Coronary artery (tissue), 2 donors: Measurements from ENCODE around the gene C2orf81.

Source experiments
- DNase-seq: peaks from one replicate; pipeline ENCODE4 v3.0.0-alpha.2; 2017; ENCODE audit warnings: low spot score
- H3K27ac ChIP-seq, 2 donors: fragments of 200-600 bp; sonication (generic); one replicate each; pipeline ENCODE4 v1.5.1; 2016 to 2019
- H3K4me3 ChIP-seq: fragments of 200-600 bp; sonication (generic); 2 replicates; pipeline ENCODE4 v1.5.1; 2016; ENCODE audit warnings: mild to moderate bottlenecking, moderate library complexity
- CTCF ChIP-seq: fragments of 200-600 bp; sonication (generic); IDR thresholded peaks from one replicate; pipeline ENCODE4 v1.5.1; 2019; ENCODE audit warnings: antibody characterized with exemption

Gene C2orf81

GRCh38 chr2:74430502-74430901, 9.1 kb upstream of the C2orf81 start:
- no peak for TF ChIP-seq CTCF
- DNase-seq = no peak

GRCh38 chr2:74429487-74430451, 8.3 kb upstream of the C2orf81 start:
- Histone ChIP-seq H3K4me3 (no peak overlapping the region), H3K27ac (no peak overlapping the region)
- no peak for DNase-seq
- TF ChIP-seq CTCF = no peak

More at GRCh38 chr2:74430502-74430901, 9.1 kb upstream of the C2orf81 start:
- H3K27ac ChIP-seq = no peak overlapping the region
- H3K4me3 ChIP-seq = no peak overlapping the region

GRCh38 chr2:74428675-74429074, 7.3 kb upstream of the C2orf81 start:
- H3K4me3 ChIP-seq = no peak overlapping the region
- TF ChIP-seq CTCF = no peak
- no peak overlapping the region for H3K27ac ChIP-seq
- no peak for DNase-seq

- no peak overlapping the region for H3K4me3 ChIP-seq
- no peak for DNase-seq
- no peak for TF ChIP-seq CTCF
- no peak overlapping the region for H3K27ac ChIP-seq
Observed at GRCh38 chr2:74427551-74427950, 6.1 kb upstream of the C2orf81 start.

- DNase-seq = no peak
- no peak overlapping the region for H3K4me3 ChIP-seq
- no peak overlapping the region for H3K27ac ChIP-seq
- TF ChIP-seq CTCF = no peak
Observed at GRCh38 chr2:74426181-74426758, 4.9 kb upstream of the C2orf81 start.

- no peak for TF ChIP-seq CTCF
- no peak overlapping the region for H3K4me3 ChIP-seq
- H3K27ac ChIP-seq = no peak overlapping the region
- DNase-seq = no peak
Observed at GRCh38 chr2:74425523-74425922, 4.1 kb upstream of the C2orf81 start.
